Subcutaneous adipose tissue (tissue), 4 donors: Measurements from ENCODE around the gene BACH2. TPM values are rescaled to one million over a fixed set of nuclear protein-coding genes. Genes with fewer than 3 reads are reported as not detected.

Experiments used
- total RNA-seq, 4 donors: library from RNA; depleted of rRNA; stranded (reverse); fragments of >200 nt; gene quantifications; one replicate each; pipeline ENCODE4 v1.1.0, GENCODE V29; 2016
- TF ChIP-seq, protein P1 (sequence below): fragments of 450-650 bp; IDR thresholded peaks from one replicate; pipeline ENCODE4 v1.5.1; 2016; ENCODE audit warnings: low read depth, mild to moderate bottlenecking, control low read depth, antibody characterized with exemption, moderate library complexity

Gene BACH2
- total RNA-seq, 4 donors from 2014 or later, result 1.7 to 15.4 (median 3.9) TPM

DNA sequence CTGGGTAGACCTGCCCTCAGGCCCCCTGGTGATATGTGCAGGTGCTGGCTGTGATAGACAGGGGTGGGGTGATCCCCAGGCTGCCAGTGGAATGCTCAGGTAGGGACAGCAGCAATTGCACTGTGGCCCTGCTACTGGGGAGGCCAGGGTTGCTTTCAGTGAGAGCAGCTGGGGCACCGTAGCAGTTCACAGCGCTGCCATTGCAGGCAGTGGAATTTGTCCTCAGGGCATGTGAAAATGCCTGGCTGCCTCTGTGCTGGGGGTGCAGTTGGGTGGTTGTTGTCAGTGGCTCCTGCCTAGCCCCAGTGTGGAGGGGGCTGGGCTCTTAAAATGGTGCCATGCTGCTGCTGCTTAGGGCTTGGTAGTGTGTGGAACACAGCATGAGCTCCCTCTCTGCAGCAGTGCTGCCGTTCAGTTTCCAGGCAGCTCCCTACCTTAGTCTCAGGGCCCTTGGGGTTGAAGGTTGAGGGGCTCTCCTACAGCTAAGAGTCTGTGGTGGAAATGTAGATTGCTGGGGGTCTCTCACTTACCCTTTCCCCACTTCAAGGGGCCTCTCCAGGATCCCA, 378.8 kb downstream of the BACH2 start:
- TF ChIP-seq, protein P1, sequence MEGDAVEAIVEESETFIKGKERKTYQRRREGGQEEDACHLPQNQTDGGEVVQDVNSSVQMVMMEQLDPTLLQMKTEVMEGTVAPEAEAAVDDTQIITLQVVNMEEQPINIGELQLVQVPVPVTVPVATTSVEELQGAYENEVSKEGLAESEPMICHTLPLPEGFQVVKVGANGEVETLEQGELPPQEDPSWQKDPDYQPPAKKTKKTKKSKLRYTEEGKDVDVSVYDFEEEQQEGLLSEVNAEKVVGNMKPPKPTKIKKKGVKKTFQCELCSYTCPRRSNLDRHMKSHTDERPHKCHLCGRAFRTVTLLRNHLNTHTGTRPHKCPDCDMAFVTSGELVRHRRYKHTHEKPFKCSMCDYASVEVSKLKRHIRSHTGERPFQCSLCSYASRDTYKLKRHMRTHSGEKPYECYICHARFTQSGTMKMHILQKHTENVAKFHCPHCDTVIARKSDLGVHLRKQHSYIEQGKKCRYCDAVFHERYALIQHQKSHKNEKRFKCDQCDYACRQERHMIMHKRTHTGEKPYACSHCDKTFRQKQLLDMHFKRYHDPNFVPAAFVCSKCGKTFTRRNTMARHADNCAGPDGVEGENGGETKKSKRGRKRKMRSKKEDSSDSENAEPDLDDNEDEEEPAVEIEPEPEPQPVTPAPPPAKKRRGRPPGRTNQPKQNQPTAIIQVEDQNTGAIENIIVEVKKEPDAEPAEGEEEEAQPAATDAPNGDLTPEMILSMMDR, result no peak

DNA sequence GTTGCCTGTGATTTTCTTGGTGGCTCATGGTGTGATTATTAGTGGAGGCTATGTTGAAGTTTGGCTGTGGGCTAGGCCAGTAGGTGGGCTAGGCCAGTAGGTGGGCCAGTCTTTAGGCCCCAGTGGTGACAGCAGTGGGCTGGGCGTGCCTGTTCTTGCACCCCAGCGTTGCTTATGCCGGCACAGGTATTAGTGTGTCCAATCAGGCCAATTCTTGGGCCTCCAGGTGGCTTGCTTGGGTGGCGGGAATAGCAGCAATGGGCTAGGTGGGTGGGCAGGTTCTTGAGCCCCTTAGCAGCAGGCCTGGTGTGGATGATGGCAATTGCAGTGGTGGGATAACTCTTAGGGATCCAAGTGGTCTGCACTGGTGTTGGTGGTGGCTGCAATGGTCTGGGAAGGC, 379.4 kb downstream of the BACH2 start:
- TF ChIP-seq, protein P1, result no peak

DNA sequence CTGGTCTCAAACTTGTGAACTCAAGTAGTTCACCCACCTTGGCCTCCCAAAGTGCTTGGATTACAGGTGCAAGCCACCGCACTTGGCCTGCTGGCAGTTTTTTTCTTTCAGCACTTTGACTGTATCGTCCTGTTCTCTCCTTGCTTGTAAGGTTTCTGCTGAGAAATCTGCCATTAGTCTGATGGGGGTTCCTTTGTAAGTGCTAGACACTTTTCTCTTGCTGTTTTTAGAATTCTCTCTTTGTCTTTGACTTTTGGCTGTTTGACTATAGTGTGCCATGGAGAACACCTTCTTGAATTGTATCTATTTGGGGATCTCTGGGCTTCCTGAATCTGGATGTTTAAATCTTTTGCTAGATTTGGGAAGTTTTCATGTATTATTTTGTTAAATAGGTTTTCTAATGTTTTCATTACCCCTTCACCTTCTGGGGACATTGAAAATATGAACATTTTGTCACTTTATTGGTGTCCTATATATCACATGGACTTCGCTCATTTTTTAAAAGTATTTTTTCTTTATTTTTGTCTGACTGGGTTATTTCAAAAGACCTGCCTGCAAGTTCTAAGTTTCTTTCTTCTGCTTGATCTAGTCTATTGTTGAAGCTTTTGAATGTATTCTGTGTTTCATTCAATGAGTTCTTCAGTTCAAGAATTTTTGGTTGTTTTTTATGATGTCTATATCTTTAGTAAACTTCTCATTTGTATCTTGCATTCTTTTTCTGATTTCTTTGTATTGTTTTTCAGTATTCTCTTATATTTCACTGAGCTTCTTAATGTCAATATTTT, 380.3 kb downstream of the BACH2 start:
- TF ChIP-seq, protein P1, result no peak

DNA sequence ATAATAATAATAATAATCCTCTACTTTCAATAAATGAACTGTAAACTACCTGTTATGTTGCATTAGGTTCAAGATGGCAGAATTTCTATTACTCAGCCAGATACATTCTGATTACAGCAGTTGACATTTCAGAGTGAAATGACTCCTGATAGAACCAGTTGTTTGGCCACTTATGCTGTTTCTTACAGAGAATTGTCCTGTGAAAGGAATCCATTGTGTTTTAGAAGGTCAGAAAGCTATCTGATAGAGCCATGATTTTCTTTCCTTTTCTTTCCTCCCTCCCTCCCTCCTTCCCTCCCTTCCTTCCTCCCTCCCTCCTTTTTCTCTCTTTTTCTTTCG, 385.8 kb downstream of the BACH2 start:
- TF ChIP-seq, protein P1, result no peak

DNA sequence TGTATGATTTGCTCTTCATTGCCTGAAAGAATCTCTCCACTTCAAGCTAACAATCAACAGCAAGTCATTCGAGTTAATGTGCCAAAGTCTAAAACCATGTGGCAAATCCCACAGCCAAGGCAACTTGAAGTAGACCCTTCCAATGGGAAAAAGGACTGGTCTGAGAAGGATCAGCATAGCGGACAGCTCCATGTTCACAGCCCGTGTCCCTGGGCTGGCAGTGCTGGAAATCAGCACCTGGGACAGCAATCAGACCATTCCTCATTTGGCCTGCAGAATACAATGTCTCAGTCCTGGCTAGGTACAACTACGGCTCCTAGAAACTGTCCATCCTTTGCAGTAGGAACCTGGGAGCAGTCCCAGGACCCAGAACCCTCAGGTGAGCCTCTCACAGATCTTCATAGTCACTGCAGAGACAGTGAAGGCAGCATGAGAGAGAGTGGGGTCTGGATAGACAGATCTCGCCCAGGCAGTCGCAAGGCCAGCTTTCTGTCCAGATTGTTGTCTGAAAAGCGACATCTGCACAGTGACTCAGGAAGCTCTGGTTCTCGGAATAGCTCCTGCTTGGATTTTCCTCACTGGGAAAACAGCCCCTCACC, 401.3 kb downstream of the BACH2 start:
- TF ChIP-seq, protein P1, result no peak

DNA sequence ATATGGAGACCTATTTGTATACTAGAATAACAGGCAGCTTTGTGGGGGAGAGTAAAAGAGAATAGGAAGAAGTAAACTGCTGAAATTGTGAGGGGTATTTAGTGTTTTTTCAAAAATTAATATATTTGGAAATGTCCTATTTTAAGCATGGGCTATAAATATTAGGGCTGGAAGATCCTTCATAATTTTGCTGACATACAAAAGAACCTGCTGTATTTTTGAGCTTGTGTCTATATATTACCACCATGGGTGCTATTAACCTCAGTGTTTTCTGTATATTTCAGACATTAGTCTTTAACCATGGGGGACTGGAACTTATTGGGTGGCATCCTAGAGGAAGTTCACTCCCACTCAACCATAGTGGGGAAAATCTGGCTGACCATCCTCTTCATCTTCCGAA, 402.5 kb downstream of the BACH2 start, which contains the start of gene GJA10:
Gene GJA10, plus strand, starts transcription at position 301 of the 400 bp plus-strand sequence. Its CDS starts 0 bp downstream, at position 301.
- TF ChIP-seq, protein P1, result no peak

DNA sequence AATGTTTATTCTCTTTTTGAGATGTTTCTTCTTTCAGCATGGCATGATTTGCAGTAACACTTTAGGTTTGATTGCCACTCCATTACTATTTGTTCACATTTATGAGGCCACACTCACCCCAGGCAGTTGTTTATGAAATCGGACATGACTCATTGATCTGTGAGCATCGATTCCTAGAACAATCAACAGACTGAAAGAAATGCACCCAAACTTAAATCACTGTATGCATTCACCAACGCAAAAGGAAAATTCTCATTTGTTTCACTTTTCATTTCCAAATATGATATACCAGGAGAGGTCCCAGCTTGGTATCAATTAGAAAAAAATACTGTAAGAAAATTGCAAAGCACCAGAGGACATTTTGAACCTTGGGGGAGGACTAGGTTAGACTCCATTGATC, 407.8 kb downstream of the BACH2 start:
- TF ChIP-seq, protein P1, result no peak
